ENCODE measurements around the gene DCLK2. TPM values are rescaled to one million over a fixed set of nuclear protein-coding genes. Genes with fewer than 3 reads are reported as not detected.
"Not testable (repeated sequence)": the region's sequence is repeated elsewhere in the genome, so short reads cannot be mapped to it uniquely, and the experiment has no call there.

DCLK2 gene
- total RNA-seq, 1 experiment from 2014 or later, result 0.10 TPM

GRCh38 chr4:150176547-150176946 lies 98.3 kb downstream of the DCLK2 start:
- in situ Hi-C loops (cut with HindIII; ENCODE audit: low sequenced_read_pairs), result no loop called here
- DNase-seq (ENCODE audit: low spot score), result peak; percentile 10

GRCh38 chr4:150178161-150178560 lies 99.9 kb downstream of the DCLK2 start:
- DNase-seq (ENCODE audit: low spot score), result peak; percentile 9
- in situ Hi-C loops (cut with HindIII; ENCODE audit: low sequenced_read_pairs), result no loop called here

- in situ Hi-C loops (cut with HindIII; ENCODE audit: low sequenced_read_pairs), result no loop called here
- peak; percentile 36 for DNase-seq (ENCODE audit: low spot score)
These were observed 103.3 kb downstream of the DCLK2 start for GRCh38 chr4:150181536-150181935.

GRCh38 chr4:150182794-150183193 lies 104.5 kb downstream of the DCLK2 start:
- in situ Hi-C loops (cut with HindIII; ENCODE audit: low sequenced_read_pairs), result no loop called here
- no peak for DNase-seq (ENCODE audit: low spot score)

- in situ Hi-C loops (cut with HindIII; ENCODE audit: low sequenced_read_pairs); DNase-seq (ENCODE audit: low spot score): not testable (repeated sequence)
These were observed 106.8 kb downstream of the DCLK2 start for GRCh38 chr4:150185033-150185432.

- no peak for DNase-seq (ENCODE audit: low spot score)
- in situ Hi-C loops (cut with HindIII; ENCODE audit: low sequenced_read_pairs), result no loop called here
These were observed 114.7 kb downstream of the DCLK2 start for GRCh38 chr4:150192986-150193385.

GRCh38 chr4:150197256-150197655 lies 119.0 kb downstream of the DCLK2 start:
- DNase-seq (ENCODE audit: low spot score); in situ Hi-C loops (cut with HindIII; ENCODE audit: low sequenced_read_pairs): not testable (repeated sequence)

GRCh38 chr4:150199056-150199455 lies 120.8 kb downstream of the DCLK2 start:
- in situ Hi-C loops (cut with HindIII; ENCODE audit: low sequenced_read_pairs), result no loop called here
- DNase-seq (ENCODE audit: low spot score), result no peak

- DNase-seq (ENCODE audit: low spot score), result no peak
- in situ Hi-C loops (cut with HindIII; ENCODE audit: low sequenced_read_pairs), result no loop called here
These were observed 126.8 kb downstream of the DCLK2 start for GRCh38 chr4:150205016-150205415.

- in situ Hi-C loops (cut with HindIII; ENCODE audit: low sequenced_read_pairs), result no loop called here
These were observed 128.0 kb downstream of the DCLK2 start for GRCh38 chr4:150206265-150206664.

GRCh38 chr4:150206954-150207353 lies 128.7 kb downstream of the DCLK2 start:
- no peak for DNase-seq (ENCODE audit: low spot score)
- in situ Hi-C loops (cut with HindIII; ENCODE audit: low sequenced_read_pairs), result no loop called here

More at GRCh38 chr4:150206265-150206664, 128.0 kb downstream of the DCLK2 start:
- no peak for DNase-seq (ENCODE audit: low spot score)

GRCh38 chr4:150207871-150208270 lies 129.6 kb downstream of the DCLK2 start:
- no peak for DNase-seq (ENCODE audit: low spot score)
- in situ Hi-C loops (cut with HindIII; ENCODE audit: low sequenced_read_pairs), result no loop called here

- DNase-seq (ENCODE audit: low spot score), result no peak
- in situ Hi-C loops (cut with HindIII; ENCODE audit: low sequenced_read_pairs), result no loop called here
These were observed 131.0 kb downstream of the DCLK2 start for GRCh38 chr4:150209140-150209829.

- in situ Hi-C loops (cut with HindIII; ENCODE audit: low sequenced_read_pairs), result no loop called here
- DNase-seq (ENCODE audit: low spot score), result peak; percentile 93
These were observed 132.8 kb downstream of the DCLK2 start for GRCh38 chr4:150211016-150211415.

- in situ Hi-C loops (cut with HindIII; ENCODE audit: low sequenced_read_pairs), result no loop called here
- no peak for DNase-seq (ENCODE audit: low spot score)
These were observed 133.7 kb downstream of the DCLK2 start for GRCh38 chr4:150211799-150212445.

- in situ Hi-C loops (cut with HindIII; ENCODE audit: low sequenced_read_pairs), result no loop called here
- no peak for DNase-seq (ENCODE audit: low spot score)
These were observed 134.2 kb downstream of the DCLK2 start for GRCh38 chr4:150212485-150212884.

- in situ Hi-C loops (cut with HindIII; ENCODE audit: low sequenced_read_pairs), result no loop called here
- peak; percentile 98 for DNase-seq (ENCODE audit: low spot score)
These were observed 134.7 kb downstream of the DCLK2 start for GRCh38 chr4:150212927-150213326.

- in situ Hi-C loops (cut with HindIII; ENCODE audit: low sequenced_read_pairs), result no loop called here
- DNase-seq (ENCODE audit: low spot score), result no peak
These were observed 137.4 kb downstream of the DCLK2 start for GRCh38 chr4:150215601-150216000.

GRCh38 chr4:150216726-150217125 lies 138.5 kb downstream of the DCLK2 start:
- in situ Hi-C loops (cut with HindIII; ENCODE audit: low sequenced_read_pairs), result no loop called here
- no peak for DNase-seq (ENCODE audit: low spot score)

GRCh38 chr4:150217192-150217591 lies 138.9 kb downstream of the DCLK2 start:
- peak; percentile 41 for DNase-seq (ENCODE audit: low spot score)
- in situ Hi-C loops (cut with HindIII; ENCODE audit: low sequenced_read_pairs), result no loop called here

GRCh38 chr4:150217808-150218207 lies 139.6 kb downstream of the DCLK2 start:
- no peak for DNase-seq (ENCODE audit: low spot score)
- in situ Hi-C loops (cut with HindIII; ENCODE audit: low sequenced_read_pairs), result no loop called here
